ENCODE results near the gene HBP1.
"Not testable (repeated sequence)": the region's sequence is repeated elsewhere in the genome, so short reads cannot be mapped to it uniquely, and the experiment has no call there.

Gene HBP1

GRCh38 chr7:107228291-107228690 lies 59.5 kb downstream of the HBP1 start:
- no peak for DNase-seq (ENCODE audit: low read depth in 2 of 2)

- no peak for DNase-seq (ENCODE audit: low read depth in 2 of 2)
These were observed 61.5 kb downstream of the HBP1 start for GRCh38 chr7:107230334-107230733.

- DNase-seq (ENCODE audit: low read depth in 2 of 2) = no peak
These were observed 63.8 kb downstream of the HBP1 start for GRCh38 chr7:107232568-107233090.

- DNase-seq (ENCODE audit: low read depth in 2 of 2) = no peak
These were observed 64.4 kb downstream of the HBP1 start for GRCh38 chr7:107233174-107233573.

- DNase-seq (ENCODE audit: low read depth in 2 of 2) = no peak
These were observed 65.2 kb downstream of the HBP1 start for GRCh38 chr7:107233981-107234380.

- no peak for DNase-seq (ENCODE audit: low read depth in 2 of 2)
These were observed 65.6 kb downstream of the HBP1 start for GRCh38 chr7:107234436-107234835.

- DNase-seq (ENCODE audit: low read depth in 2 of 2) = no peak
These were observed 68.1 kb downstream of the HBP1 start for GRCh38 chr7:107236862-107237261.

GRCh38 chr7:107237451-107237850 lies 68.6 kb downstream of the HBP1 start:
- DNase-seq (ENCODE audit: low read depth in 2 of 2) = no peak

- DNase-seq (ENCODE audit: low read depth in 2 of 2) = no peak
These were observed 73.5 kb downstream of the HBP1 start for GRCh38 chr7:107242267-107242666.

GRCh38 chr7:107244613-107245012 lies 75.8 kb downstream of the HBP1 start:
- no peak for DNase-seq (ENCODE audit: low read depth in 2 of 2)

GRCh38 chr7:107246836-107247235 lies 78.0 kb downstream of the HBP1 start:
- DNase-seq (ENCODE audit: low read depth in 2 of 2) = not testable (repeated sequence)

- DNase-seq (ENCODE audit: low read depth in 2 of 2) = no peak
These were observed 79.9 kb downstream of the HBP1 start for GRCh38 chr7:107248551-107249316.

- DNase-seq (ENCODE audit: low read depth in 2 of 2) = no peak
These were observed 83.2 kb downstream of the HBP1 start for GRCh38 chr7:107251963-107252362.

All from stimulated activated CD4-positive, alpha-beta T cell treated with anti-CD3 and anti-CD28 coated beads, Interleukin-1b, Interleukin-23, amount 100 ng/mL, for 4 hours (primary cell).